Tibial artery (tissue), 4 donors: ENCODE data around the gene KLHDC8A.

Source experiments
- DNase-seq, 2 donors: peaks; one replicate each; pipeline ENCODE4 v3.0.0-alpha.2; 2019
- H3K27ac ChIP-seq, 2 donors: fragments of 200-600 bp; sonication (generic) in 1 of 2; 1 replicate in 1 of 2; 2 replicates in 1 of 2; pipeline ENCODE4 v1.5.1; 2018 to 2019; ENCODE audit warnings: mild to moderate bottlenecking in 1 of 2
- H3K27me3 ChIP-seq, 2 donors: fragments of 200-600 bp; sonication (generic) in 1 of 2; one replicate each; pipeline versions ENCODE4 v1.5.1 to v1.6.0; 2016 to 2019
- H3K36me3 ChIP-seq, 3 donors: fragments of 200-600 bp; sonication (generic) in 2 of 3; one replicate each; pipeline ENCODE4 v1.5.1; 2016 to 2019; ENCODE audit warnings: mild to moderate bottlenecking in 2 of 3
- H3K4me1 ChIP-seq, 4 donors: fragments of 200-600 bp; sonication (generic) in 2 of 4; 1 replicate in 3 of 4; 2 replicates in 1 of 4; pipeline ENCODE4 v1.5.1; 2016 to 2019
- H3K4me3 ChIP-seq, 2 donors: fragments of 200-600 bp; sonication (generic) in 1 of 2; 1 replicate in 1 of 2; 2 replicates in 1 of 2; pipeline ENCODE4 v1.5.1; 2018 to 2019; ENCODE audit warnings: mild to moderate bottlenecking in 2 of 2
- H3K9me3 ChIP-seq, 3 donors: fragments of 200-600 bp; sonication (generic) in 1 of 3; one replicate each; pipeline ENCODE4 v1.5.1; 2016 to 2019
- CTCF ChIP-seq, 2 experiments: fragments of 200-600 bp in 1 of 2; fragments of 450-650 bp in 1 of 2; IDR thresholded peaks; one replicate each; pipeline ENCODE4 v1.5.1; 2017 to 2019; ENCODE audit warnings: antibody characterized with exemption in 2 of 2, mild to moderate bottlenecking in 1 of 2, moderate library complexity in 1 of 2
- intact Hi-C: fragments of 100-400 bp; cut with DNase I; formaldehyde crosslinking; loops from one replicate; pipeline ENCODE4 v1.15.0; 2023; ENCODE audit warnings: low total_unique reads

KLHDC8A gene

GRCh38 chr1:205374210-205375078 lies 17.7 kb upstream of the KLHDC8A start:
- H3K27me3 ChIP-seq: no peaks in the 10 kb centered on the region
- peaks cover 0 to 34% (median 21%) of the 10 kb centered on the region in 4 donors for H3K4me1 ChIP-seq
- DNase-seq: no peak
- no peaks in the 10 kb centered on the region for H3K36me3 ChIP-seq
- no peak overlapping the region for H3K27ac ChIP-seq
- no peaks in the 10 kb centered on the region for H3K9me3 ChIP-seq
- H3K4me3 ChIP-seq: no peak overlapping the region
- intact Hi-C loops: no loop called here
- TF ChIP-seq CTCF (IDR thresholded peaks at IDR 0.05): no peak

DNA sequence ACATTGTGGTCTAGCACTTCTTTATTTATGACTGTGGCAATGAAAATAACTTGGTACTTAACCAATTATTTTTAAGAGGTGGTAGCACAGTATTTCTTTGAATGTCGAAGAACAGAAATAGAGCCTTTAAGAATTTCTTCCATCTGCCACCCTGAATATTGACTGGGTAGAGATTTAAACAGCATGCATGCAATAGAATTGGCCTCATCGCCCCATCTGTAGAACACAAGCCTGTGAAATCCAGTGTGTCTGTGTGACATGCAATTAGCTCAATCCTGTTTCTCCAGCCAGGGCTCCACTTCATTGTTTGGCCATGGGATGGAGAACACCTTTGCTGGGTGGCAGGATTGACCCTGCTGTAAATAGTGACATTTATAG lies 17.1 kb upstream of the KLHDC8A start:
- peaks cover 0 to 34% (median 21%) of the 10 kb centered on the region in 4 donors for H3K4me1 ChIP-seq
- no peak overlapping the region for H3K27ac ChIP-seq
- H3K9me3 ChIP-seq: no peaks in the 10 kb centered on the region
- no peak for TF ChIP-seq CTCF (IDR thresholded peaks at IDR 0.05)
- no peaks in the 10 kb centered on the region for H3K27me3 ChIP-seq
- intact Hi-C loops: no loop called here
- no peaks in the 10 kb centered on the region for H3K36me3 ChIP-seq
- no peak overlapping the region for H3K4me3 ChIP-seq
- DNase-seq: no peak

DNA sequence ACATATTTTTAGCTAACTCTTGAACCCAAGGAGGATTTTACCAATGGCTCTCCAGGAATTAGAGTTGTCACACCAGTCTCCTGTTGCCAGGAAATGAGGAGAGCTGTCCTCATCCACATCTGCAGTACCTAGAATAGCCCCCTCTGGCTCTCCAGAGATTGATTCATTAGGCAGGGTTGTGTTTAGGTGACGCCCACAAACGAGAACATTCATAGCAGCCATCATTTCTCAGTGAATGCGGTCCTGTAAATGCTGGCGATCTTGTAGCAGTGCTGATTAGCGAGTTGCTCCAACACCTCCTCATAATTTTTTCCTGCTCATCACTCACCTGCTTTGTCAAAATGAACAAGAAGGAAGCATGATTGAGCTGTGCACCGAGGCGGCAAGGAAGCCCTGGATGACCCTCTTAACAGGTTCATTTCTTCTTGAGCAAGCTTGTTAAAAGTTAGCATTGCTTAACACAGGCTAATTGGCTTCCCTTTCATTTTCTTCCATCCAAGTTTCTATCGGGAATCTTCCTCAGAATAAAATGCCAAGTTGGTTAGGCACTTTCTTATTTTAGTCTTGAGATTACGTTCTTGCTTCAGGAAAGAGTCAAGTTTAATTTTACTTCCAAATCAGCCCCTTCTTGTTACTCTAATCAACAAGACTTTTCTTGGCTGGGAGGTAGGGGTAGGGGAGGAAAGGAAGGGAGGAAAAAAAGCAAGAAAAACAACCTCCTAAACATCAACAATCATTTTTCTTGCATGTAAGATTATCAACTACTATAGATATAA lies 16.5 kb upstream of the KLHDC8A start:
- DNase-seq: no peak
- peaks cover 0 to 34% (median 21%) of the 10 kb centered on the region in 4 donors for H3K4me1 ChIP-seq
- no peaks in the 10 kb centered on the region for H3K36me3 ChIP-seq
- H3K27me3 ChIP-seq: no peaks in the 10 kb centered on the region
- no peaks in the 10 kb centered on the region for H3K9me3 ChIP-seq
- intact Hi-C loops: no loop called here
- no peak overlapping the region for H3K27ac ChIP-seq
- H3K4me3 ChIP-seq: no peak overlapping the region
- no peak for TF ChIP-seq CTCF (IDR thresholded peaks at IDR 0.05)

DNA sequence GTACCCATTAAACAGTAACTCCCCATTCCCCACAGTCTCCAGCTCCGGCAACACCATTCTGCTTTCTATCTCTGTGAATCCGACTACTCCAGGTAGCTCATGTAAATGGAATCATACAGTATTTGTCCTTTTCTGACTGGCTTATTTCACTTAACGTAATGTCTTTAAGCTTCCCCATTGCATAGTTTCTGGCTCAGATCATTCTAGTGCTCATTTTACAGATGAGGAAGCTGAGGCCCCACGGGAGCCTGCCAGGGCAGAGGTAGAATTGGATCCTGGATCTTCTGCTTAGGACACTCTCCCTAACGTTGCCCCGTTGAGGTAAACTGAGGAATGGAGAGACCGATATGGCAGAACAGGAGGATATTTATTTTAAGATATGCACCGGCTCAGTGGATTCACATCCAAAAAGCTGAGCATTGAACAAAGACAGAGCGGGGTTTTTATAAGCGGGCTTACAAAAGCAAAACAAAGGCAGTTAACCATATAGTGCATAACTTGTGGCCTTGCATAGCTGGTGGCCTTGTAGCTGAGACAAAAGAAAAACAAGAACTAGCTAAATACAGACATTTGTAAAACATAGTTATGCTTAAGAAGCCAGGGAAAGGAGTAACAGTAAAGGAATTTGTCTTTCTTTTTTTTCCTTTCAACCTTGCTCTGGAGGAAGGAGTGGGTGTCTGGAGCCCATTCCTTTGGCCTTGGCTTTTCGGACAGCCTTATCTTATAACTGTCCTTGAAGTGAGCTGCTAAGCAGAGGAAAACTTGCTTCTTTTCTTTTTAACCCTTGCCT lies 15.3 kb upstream of the KLHDC8A start:
- intact Hi-C loops: no loop called here
- Histone ChIP-seq H3K36me3 (no peaks in the 10 kb centered on the region), H3K4me1 (peaks cover 0 to 34% (median 21%) of the 10 kb centered on the region in 4 donors), H3K4me3 (no peak overlapping the region), H3K27ac (no peak overlapping the region), H3K27me3 (no peaks in the 10 kb centered on the region), H3K9me3 (no peaks in the 10 kb centered on the region)
- no peak for TF ChIP-seq CTCF (IDR thresholded peaks at IDR 0.05)
- DNase-seq: no peak

DNA sequence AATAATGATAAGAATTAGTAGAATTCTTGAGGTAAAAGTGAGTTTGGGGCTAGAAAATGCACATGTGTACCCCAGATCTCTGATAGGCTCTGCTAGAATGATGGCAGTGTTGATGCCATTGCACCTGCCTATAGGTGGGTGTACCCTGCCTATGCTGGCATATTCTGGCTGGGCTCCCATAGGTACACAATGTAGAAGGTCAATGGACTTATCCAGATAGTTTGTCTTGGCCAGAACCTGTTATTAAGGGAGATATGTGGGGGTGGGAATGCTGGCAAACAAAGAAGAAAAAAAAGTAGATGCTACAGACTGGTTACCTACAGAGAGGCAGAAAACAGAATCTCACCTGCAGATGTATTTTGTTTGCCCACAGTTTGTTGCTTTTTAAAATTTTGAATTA lies 14.1 kb upstream of the KLHDC8A start:
- no peaks in the 10 kb centered on the region for H3K9me3 ChIP-seq
- H3K4me3 ChIP-seq: no peak overlapping the region
- H3K27me3 ChIP-seq: no peaks in the 10 kb centered on the region
- H3K36me3 ChIP-seq: no peaks in the 10 kb centered on the region
- intact Hi-C loops: no loop called here
- peaks cover 0 to 34% (median 18%) of the 10 kb centered on the region in 4 donors for H3K4me1 ChIP-seq
- no peak for DNase-seq
- H3K27ac ChIP-seq: no peak overlapping the region
- no peak for TF ChIP-seq CTCF (IDR thresholded peaks at IDR 0.05)
